HepG2 (cell line): ENCODE data around the gene SECTM1. TPM values are rescaled to one million over a fixed set of nuclear protein-coding genes. Genes with fewer than 3 reads are reported as not detected.

ENCODE experiments used
- CBX5 ChIP-seq: sonication (generic); formaldehyde crosslinking; IDR thresholded peaks from 2 replicates; pipeline ENCODE4 v1.4.0; 2020; ENCODE audit warnings: missing genetic modification reagents, borderline replicate concordance
- CEBPB ChIP-seq: IDR thresholded peaks from 2 replicates; pipeline ENCODE4 v1.6.1; 2011; ENCODE audit warnings: low read depth, low read length, improper control_type of control experiment, borderline replicate concordance
- CHD4 ChIP-seq: fragments of 200-600 bp; sonication (generic); IDR thresholded peaks from 2 replicates; pipeline ENCODE4 v1.7.0; 2017; ENCODE audit warnings: mild to moderate bottlenecking, low read length, borderline replicate concordance
- DBP ChIP-seq: sonication (generic); formaldehyde crosslinking; IDR thresholded peaks from 2 replicates; pipeline ENCODE4 v1.4.0; 2020; ENCODE audit warnings: missing genetic modification reagents; ENCODE audit errors: not compliant biosample characterization
- DNMT3B ChIP-seq: conservative IDR thresholded peaks from 2 replicates; pipeline ENCODE4 v1.6.1; 2016; ENCODE audit warnings: missing biosample characterization, control low read depth
- GRHL1 ChIP-seq: sonication (generic); formaldehyde crosslinking; conservative IDR thresholded peaks from 2 replicates; pipeline ENCODE4 v1.8.0; 2022; ENCODE audit warnings: missing genetic modification reagents
- HDAC2 ChIP-seq: sonication (generic); formaldehyde crosslinking; IDR thresholded peaks from 2 replicates; pipeline ENCODE4 v1.4.0; 2020; ENCODE audit warnings: missing genetic modification reagents
- KLF11 ChIP-seq: IDR thresholded peaks from 2 replicates; pipeline ENCODE4 v1.6.1; 2016; ENCODE audit warnings: missing compliant biosample characterization
- MAF1 ChIP-seq: sonication (generic); formaldehyde crosslinking; IDR thresholded peaks from 2 replicates; pipeline ENCODE4 v1.5.0; 2020; ENCODE audit warnings: missing genetic modification reagents, borderline replicate concordance
- MBNL3 ChIP-seq: fragments of 250-450 bp; sonication (Bioruptor Pico); conservative IDR thresholded peaks from 2 replicates; pipeline ENCODE4 v1.8.0; 2022; ENCODE audit warnings: mild to moderate bottlenecking, inconsistent platforms
- NFE2L1 ChIP-seq: sonication (generic); formaldehyde crosslinking; IDR thresholded peaks from 2 replicates; pipeline ENCODE4 v1.4.0; 2020; ENCODE audit warnings: missing genetic modification reagents, mild to moderate bottlenecking, borderline replicate concordance
- NPAS2 ChIP-seq: sonication (generic); formaldehyde crosslinking; IDR thresholded peaks from 2 replicates; pipeline ENCODE4 v1.8.0; 2022; ENCODE audit warnings: mild to moderate bottlenecking, missing genetic modification reagents, borderline replicate concordance
- PREB ChIP-seq: sonication (generic); formaldehyde crosslinking; IDR thresholded peaks from 2 replicates; pipeline ENCODE4 v1.4.0; 2020; ENCODE audit warnings: missing genetic modification reagents
- REPIN1 ChIP-seq: sonication (generic); formaldehyde crosslinking; IDR thresholded peaks from 2 replicates; pipeline ENCODE4 v1.8.0; 2022; ENCODE audit warnings: missing genetic modification reagents, low read depth, mild to moderate bottlenecking, borderline replicate concordance
- RFX5 ChIP-seq: IDR thresholded peaks from 2 replicates; pipeline ENCODE4 v1.6.1; 2011; ENCODE audit warnings: low read depth, low read length, improper control_type of control experiment
- RORA ChIP-seq: sonication (generic); formaldehyde crosslinking; IDR thresholded peaks from 2 replicates; pipeline ENCODE4 v1.5.0; 2020; ENCODE audit warnings: mild to moderate bottlenecking, missing genetic modification reagents, moderate library complexity
- SCMH1 ChIP-seq: sonication (generic); formaldehyde crosslinking; IDR thresholded peaks from 2 replicates; pipeline ENCODE4 v1.9.0; 2021; ENCODE audit warnings: missing genetic modification reagents, mild to moderate bottlenecking, borderline replicate concordance
- SOX6 ChIP-seq, 2 experiments: fragments of 450-650 bp in 1 of 2; sonication (generic) in 1 of 2; formaldehyde crosslinking in 1 of 2; IDR thresholded peaks; 2 replicates each; pipeline versions ENCODE4 v1.4.0 to v1.6.1; 2017 to 2020; ENCODE audit warnings: antibody characterized with exemption in 1 of 2, mild to moderate bottlenecking in 1 of 2, missing genetic modification reagents in 1 of 2
- THAP11 ChIP-seq: IDR thresholded peaks from 2 replicates; pipeline ENCODE4 v1.6.1; 2016; ENCODE audit warnings: missing biosample characterization, missing genetic modification reagents
- YEATS2 ChIP-seq: sonication (generic); formaldehyde crosslinking; IDR thresholded peaks from 2 replicates; pipeline ENCODE4 v1.4.0; 2020; ENCODE audit warnings: missing genetic modification reagents, borderline replicate concordance
- ZC3H4 ChIP-seq: sonication (generic); formaldehyde crosslinking; IDR thresholded peaks from 2 replicates; pipeline ENCODE4 v1.4.0; 2020; ENCODE audit warnings: missing genetic modification reagents, borderline replicate concordance
- ZMYM3 ChIP-seq: sonication (generic); formaldehyde crosslinking; IDR thresholded peaks from 2 replicates; pipeline ENCODE4 v1.5.1; 2020; ENCODE audit warnings: mild to moderate bottlenecking, missing genetic modification reagents
- ZNF329 ChIP-seq: sonication (generic); formaldehyde crosslinking; IDR thresholded peaks from 2 replicates; pipeline ENCODE4 v1.9.0; 2021; ENCODE audit warnings: low read depth, mild to moderate bottlenecking, missing genetic modification reagents
- ZNF879 ChIP-seq: sonication (generic); formaldehyde crosslinking; IDR thresholded peaks from 2 replicates; pipeline ENCODE4 v1.8.1; 2023; ENCODE audit warnings: missing genetic modification reagents
- polyA plus RNA-seq, 8 experiments: library from polyadenylated mRNA; depleted of rRNA in 3 of 8; stranded (reverse) in 7 of 8; unstranded in 1 of 8; fragments of >200 nt; fragmentation: Illumina TruSeq in 4 of 8; extraction: Trizol in 4 of 8; gene quantifications; 2 replicates each; pipeline versions ENCODE4 v1.2.1 to v1.2.3, GENCODE V29; 2011 to 2016; ENCODE audit warnings: low read depth in 4 of 8, missing spikeins in 1 of 8, mixed read lengths in 1 of 8; ENCODE audit not compliant: insufficient read depth in 1 of 8
- total RNA-seq, 5 experiments: library from RNA; depleted of rRNA; stranded (reverse); fragments of >200 nt; fragmentation: Illumina TruSeq; extraction: Trizol; gene quantifications; 2 replicates each; pipeline ENCODE4 v1.2.3, GENCODE V29; 2016; ENCODE audit warnings: low read depth in 1 of 5

The SECTM1 gene
- total and polyA plus RNA-seq, 2 of the 13 experiments (the other 11 are each of a cell fraction or from before 2014, with no cell fraction given) = 3.5 to 5.3 TPM

DNA sequence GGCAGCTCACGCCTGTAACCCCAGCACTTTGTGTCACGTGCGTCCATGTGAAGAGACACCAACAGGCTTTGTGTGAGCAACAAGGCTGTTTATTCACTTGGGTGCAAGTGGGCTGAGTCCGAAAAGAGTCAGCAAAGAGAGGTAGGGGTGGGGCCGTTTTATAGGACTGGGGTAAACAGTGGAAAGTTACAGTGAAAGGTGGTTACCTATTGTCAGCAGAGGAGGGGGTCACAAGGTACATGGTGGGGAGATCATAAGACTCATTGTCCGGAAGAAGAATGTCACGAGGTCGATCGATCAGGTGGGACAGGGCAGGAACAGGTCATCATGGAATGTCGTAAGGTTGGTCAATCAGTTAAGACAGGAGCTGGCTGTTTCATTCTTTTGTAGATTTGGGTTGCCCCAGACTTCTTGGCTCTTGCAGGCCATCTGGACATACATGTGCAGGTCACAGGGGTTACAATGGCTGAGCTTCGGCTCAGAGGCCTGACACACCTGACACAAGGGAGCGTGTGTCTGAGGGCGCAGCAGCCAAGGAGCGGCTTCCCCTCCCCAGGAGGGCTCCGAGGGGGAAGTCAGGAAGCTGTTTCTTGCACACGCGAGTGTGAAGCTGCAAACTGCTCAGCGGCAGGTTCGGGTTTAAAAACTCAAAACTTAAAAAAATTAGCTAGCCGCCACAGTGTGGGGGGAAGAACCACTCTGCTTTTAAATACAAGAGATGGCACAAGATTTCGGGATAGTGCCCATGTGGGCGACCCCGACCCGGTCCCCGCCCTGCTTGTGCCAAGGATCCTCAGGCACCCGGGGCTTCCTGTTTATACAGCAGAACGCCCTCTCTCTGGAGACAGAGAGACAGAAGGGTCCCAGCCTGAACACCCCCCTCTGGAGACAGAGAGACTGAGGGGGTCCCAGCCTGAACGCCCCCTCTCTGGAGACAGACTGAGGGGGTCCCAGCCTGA is 13.1 kb upstream of the SECTM1 start (continued):
- TF ChIP-seq RFX5 (no peak), CBX5 (CRISPR knock-in tag) (peak; percentile 92; the same call in 1 of the 2 replicates), MAF1 (0 out of 2 replicates have a peak, but pooled peaks have one; percentile 69), ZNF879 (CRISPR knock-in tag) (0 out of 2 replicates have a peak, but pooled peaks have one; percentile 78), DNMT3B (CRISPR knock-in tag) (peak; percentile 97; the same call in 1 of the 2 replicates), DBP (CRISPR knock-in tag) (no peak), NFE2L1 (no peak), CEBPB (peak; percentile 88), NPAS2 (CRISPR knock-in tag) (no peak), MBNL3 (CRISPR knock-in tag) (no peak), RORA (CRISPR knock-in tag) (no peak), SCMH1 (CRISPR knock-in tag) (no peak), REPIN1 (CRISPR knock-in tag) (peak; percentile 85), HDAC2 (CRISPR knock-in tag) (peak; percentile 99), ZNF329 (CRISPR knock-in tag) (no peak), KLF11 (peak; percentile 78), SOX6 (IDR thresholded peaks at IDR 0.05) (peak; percentile 95), SOX6 (CRISPR knock-in tag; IDR thresholded peaks at IDR 0.05) (peak; percentile 100), ZC3H4 (CRISPR knock-in tag) (peak; percentile 56; the same call in 1 of the 2 replicates), PREB (no peak), YEATS2 (CRISPR knock-in tag) (peak; percentile 89; the same call in 1 of the 2 replicates), GRHL1 (CRISPR knock-in tag) (no peak), THAP11 (CRISPR knock-in tag) (peak; percentile 88), CHD4 (0 out of 2 replicates have a peak, but pooled peaks have one; percentile 47), ZMYM3 (peak; percentile 49; the same call in 1 of the 2 replicates)
